Measurements from ENCODE around the gene CHERP. TPM values are rescaled to one million over a fixed set of nuclear protein-coding genes. Genes with fewer than 3 reads are reported as not detected.
"Not testable (repeated sequence)": the region's sequence is repeated elsewhere in the genome, so short reads cannot be mapped to it uniquely, and the experiment has no call there.

CHERP gene
- total RNA-seq, 1 experiment from 2014 or later = 52.9 TPM

- intact Hi-C loops (cut with micrococcal nuclease; ENCODE audit: unreplicated experiment) = no loop called here
Measured at GRCh38 chr19:16509141-16510061, 32.8 kb downstream of the CHERP start.

GRCh38 chr19:16508546-16508945 lies 33.7 kb downstream of the CHERP start:
- Histone ChIP-seq H3K9me3 (ENCODE audit: insufficient read depth, low read depth) (no peaks in the 10 kb centered on the region), H3K9me2 (ENCODE audit: insufficient read depth) (no peaks in the 10 kb centered on the region), H3K4me1 (replicated peaks; ENCODE audit: insufficient read depth) (no peaks in the 10 kb centered on the region), H4K20me1 (ENCODE audit: insufficient read depth) (no peaks in the 10 kb centered on the region), H2AFZ (no peak overlapping the region), H3F3A (ENCODE audit: insufficient read depth, low read depth) (no peaks in the 10 kb centered on the region; the same call in 1 of the 2 replicates), H3K36me3 (ENCODE audit: low read depth) (no peaks in the 10 kb centered on the region), H3K27ac (no peak overlapping the region), H3K27me3 (ENCODE audit: insufficient read depth, low read depth) (no peaks in the 10 kb centered on the region), H3K4me2 (no peak overlapping the region), H3K79me2 (ENCODE audit: low read depth) (no peaks in the 10 kb centered on the region), H3K4me3 (no peak overlapping the region)
- ChIA-PET CTCF (no interaction called here), POLR2A (ENCODE audit: unreplicated experiment) (no interaction called here)
- intact Hi-C loops (cut with micrococcal nuclease; ENCODE audit: unreplicated experiment) = no loop called here
- BruUV-seq (replicated peaks) = no TSS peak
- TF ChIP-seq, protein P1, sequence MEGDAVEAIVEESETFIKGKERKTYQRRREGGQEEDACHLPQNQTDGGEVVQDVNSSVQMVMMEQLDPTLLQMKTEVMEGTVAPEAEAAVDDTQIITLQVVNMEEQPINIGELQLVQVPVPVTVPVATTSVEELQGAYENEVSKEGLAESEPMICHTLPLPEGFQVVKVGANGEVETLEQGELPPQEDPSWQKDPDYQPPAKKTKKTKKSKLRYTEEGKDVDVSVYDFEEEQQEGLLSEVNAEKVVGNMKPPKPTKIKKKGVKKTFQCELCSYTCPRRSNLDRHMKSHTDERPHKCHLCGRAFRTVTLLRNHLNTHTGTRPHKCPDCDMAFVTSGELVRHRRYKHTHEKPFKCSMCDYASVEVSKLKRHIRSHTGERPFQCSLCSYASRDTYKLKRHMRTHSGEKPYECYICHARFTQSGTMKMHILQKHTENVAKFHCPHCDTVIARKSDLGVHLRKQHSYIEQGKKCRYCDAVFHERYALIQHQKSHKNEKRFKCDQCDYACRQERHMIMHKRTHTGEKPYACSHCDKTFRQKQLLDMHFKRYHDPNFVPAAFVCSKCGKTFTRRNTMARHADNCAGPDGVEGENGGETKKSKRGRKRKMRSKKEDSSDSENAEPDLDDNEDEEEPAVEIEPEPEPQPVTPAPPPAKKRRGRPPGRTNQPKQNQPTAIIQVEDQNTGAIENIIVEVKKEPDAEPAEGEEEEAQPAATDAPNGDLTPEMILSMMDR (conservative IDR thresholded peaks at IDR 0.05) = no peak
- TF ChIP-seq EZH2 (IDR thresholded peaks at IDR 0.05; ENCODE audit: low read depth) = no peak
- no peak for DNase-seq

More at GRCh38 chr19:16509141-16510061, 32.8 kb downstream of the CHERP start:
- no peak for DNase-seq
- ChIA-PET POLR2A (ENCODE audit: unreplicated experiment) (no interaction called here), CTCF (no interaction called here)
- no peak overlapping the region for H3K27ac ChIP-seq
- no peaks in the 10 kb centered on the region for H3K27me3 ChIP-seq (ENCODE audit: insufficient read depth, low read depth)
- H3K4me2 ChIP-seq = no peak overlapping the region
- no peaks in the 10 kb centered on the region for H3K9me2 ChIP-seq (ENCODE audit: insufficient read depth)
- H3K79me2 ChIP-seq (ENCODE audit: low read depth) = no peaks in the 10 kb centered on the region
- H3K4me3 ChIP-seq = no peak overlapping the region
- no TSS peak for BruUV-seq (replicated peaks)
- H3K36me3 ChIP-seq (ENCODE audit: low read depth) = no peaks in the 10 kb centered on the region
- no peak for TF ChIP-seq EZH2 (IDR thresholded peaks at IDR 0.05; ENCODE audit: low read depth)
- TF ChIP-seq, protein P1 (conservative IDR thresholded peaks at IDR 0.05) = no peak
- no peaks in the 10 kb centered on the region; the same call in 1 of the 2 replicates for H3F3A ChIP-seq (ENCODE audit: insufficient read depth, low read depth)
- no peak overlapping the region for H2AFZ ChIP-seq
- no peaks in the 10 kb centered on the region for H4K20me1 ChIP-seq (ENCODE audit: insufficient read depth)
- no peaks in the 10 kb centered on the region for H3K4me1 ChIP-seq (replicated peaks; ENCODE audit: insufficient read depth)
- no peaks in the 10 kb centered on the region for H3K9me3 ChIP-seq (ENCODE audit: insufficient read depth, low read depth)

- intact Hi-C loops (cut with micrococcal nuclease; ENCODE audit: unreplicated experiment) = no loop called here
- CTCF ChIA-PET = no interaction called here
Measured at GRCh38 chr19:16506961-16507360, 35.3 kb downstream of the CHERP start.

GRCh38 chr19:16506161-16506560 lies 36.1 kb downstream of the CHERP start:
- intact Hi-C loops (cut with micrococcal nuclease; ENCODE audit: unreplicated experiment); DNase-seq; H3K27ac ChIP-seq; H2AFZ ChIP-seq; H3K9me2 ChIP-seq (ENCODE audit: insufficient read depth); H3K4me2 ChIP-seq; CTCF ChIA-PET; BruUV-seq (replicated peaks); H3K4me3 ChIP-seq; H3K4me1 ChIP-seq (replicated peaks; ENCODE audit: insufficient read depth); POLR2A ChIA-PET (ENCODE audit: unreplicated experiment); H3F3A ChIP-seq (ENCODE audit: insufficient read depth, low read depth); H3K36me3 ChIP-seq (ENCODE audit: low read depth); H3K27me3 ChIP-seq (ENCODE audit: insufficient read depth, low read depth); H3K9me3 ChIP-seq (ENCODE audit: insufficient read depth, low read depth); H3K79me2 ChIP-seq (ENCODE audit: low read depth); H4K20me1 ChIP-seq (ENCODE audit: insufficient read depth): not testable (repeated sequence)

More at GRCh38 chr19:16506961-16507360, 35.3 kb downstream of the CHERP start:
- DNase-seq = no peak
- Histone ChIP-seq H3K9me3 (ENCODE audit: insufficient read depth, low read depth) (no peaks in the 10 kb centered on the region), H2AFZ (no peak overlapping the region), H3K4me3 (no peak overlapping the region), H3K4me1 (replicated peaks; ENCODE audit: insufficient read depth) (no peaks in the 10 kb centered on the region), H3K36me3 (ENCODE audit: low read depth) (no peaks in the 10 kb centered on the region), H3K4me2 (no peak overlapping the region), H3K27me3 (ENCODE audit: insufficient read depth, low read depth) (no peaks in the 10 kb centered on the region), H3K27ac (no peak overlapping the region), H3F3A (ENCODE audit: insufficient read depth, low read depth) (no peaks in the 10 kb centered on the region; the same call in 1 of the 2 replicates), H3K79me2 (ENCODE audit: low read depth) (no peaks in the 10 kb centered on the region), H3K9me2 (ENCODE audit: insufficient read depth) (no peaks in the 10 kb centered on the region), H4K20me1 (ENCODE audit: insufficient read depth) (no peaks in the 10 kb centered on the region)
- POLR2A ChIA-PET (ENCODE audit: unreplicated experiment) = interaction anchor here (0.8 kb wide), 1 partner anchor 132 kb away, joined by 3 read pairs; no protein-coding TSS in a partner anchor
- BruUV-seq (replicated peaks) = no TSS peak
- TF ChIP-seq EZH2 (IDR thresholded peaks at IDR 0.05; ENCODE audit: low read depth) = no peak
- TF ChIP-seq, protein P1 (conservative IDR thresholded peaks at IDR 0.05) = no peak

Measured in PC-9 (cell line).